GM18951 (cell line): ENCODE measurements around the gene TMEM259.

Experiments
- POLR2A ChIP-seq: IDR thresholded peaks from 4 replicates; pipeline ENCODE4 v1.6.1; 2011; ENCODE audit warnings: mild to moderate bottlenecking; ENCODE audit not compliant: insufficient read length, insufficient read depth; ENCODE audit errors: extremely low read depth
- in situ Hi-C: fragments of 300-500 bp; cut with MboI; formaldehyde crosslinking; loops from one replicate; pipeline ENCODE4 v1.12.0; 2022; ENCODE audit warnings: low sequenced_read_pairs, mixed read lengths, inconsistent platforms; ENCODE audit not compliant: unreplicated experiment

The TMEM259 gene

DNA sequence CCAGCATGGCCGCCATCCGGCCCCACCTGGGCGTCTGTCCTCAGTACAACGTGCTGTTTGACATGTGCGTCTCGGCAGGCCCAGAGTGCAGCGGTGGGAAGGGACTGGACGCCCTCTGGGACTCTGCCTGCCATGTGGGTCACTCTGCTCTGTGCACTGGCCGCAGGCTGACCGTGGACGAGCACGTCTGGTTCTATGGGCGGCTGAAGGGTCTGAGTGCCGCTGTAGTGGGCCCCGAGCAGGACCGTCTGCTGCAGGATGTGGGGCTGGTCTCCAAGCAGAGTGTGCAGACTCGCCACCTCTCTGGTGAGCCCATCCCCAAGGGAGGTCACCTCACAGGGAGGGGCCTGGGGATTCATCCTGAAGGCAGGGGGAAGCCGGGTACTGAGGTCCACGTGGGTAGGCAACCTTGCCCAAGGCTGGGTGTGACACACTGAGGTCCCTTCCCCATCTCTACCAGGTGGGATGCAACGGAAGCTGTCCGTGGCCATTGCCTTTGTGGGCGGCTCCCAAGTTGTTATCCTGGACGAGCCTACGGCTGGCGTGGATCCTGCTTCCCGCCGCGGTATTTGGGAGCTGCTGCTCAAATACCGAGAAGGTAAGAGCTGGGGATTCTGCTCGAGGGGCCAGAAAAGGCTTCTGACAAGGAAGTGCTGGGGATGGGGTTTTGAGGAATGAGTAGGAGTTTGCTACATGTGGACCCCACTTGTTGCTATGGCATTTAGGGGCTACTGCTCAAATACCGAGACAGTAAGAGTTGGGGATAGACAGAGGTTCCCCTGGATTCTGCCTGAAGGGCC is 30.3 kb upstream of the TMEM259 start:
- in situ Hi-C loops = no loop called here
- no peak for TF ChIP-seq POLR2A

DNA sequence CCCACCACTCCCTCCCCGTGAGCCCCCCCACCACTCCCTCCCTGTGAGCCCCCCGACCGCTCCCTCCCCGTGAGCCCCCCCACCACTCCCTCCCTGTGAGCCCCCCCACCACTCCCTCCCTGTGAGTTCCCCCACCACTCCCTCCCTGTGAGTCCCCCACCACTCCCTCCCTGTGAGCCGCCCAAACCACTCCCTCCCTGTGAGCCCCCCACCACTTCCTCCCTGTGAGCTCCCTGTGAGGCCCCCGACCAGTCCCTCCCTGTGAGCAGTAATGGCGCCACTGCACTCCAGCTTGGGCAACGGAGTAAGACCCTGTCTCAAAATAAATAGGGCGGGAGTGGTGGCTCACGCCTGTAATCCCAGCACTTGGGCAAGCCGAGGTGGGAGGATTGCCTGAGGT is 28.9 kb upstream of the TMEM259 start:
- TF ChIP-seq POLR2A = no peak

GRCh38 chr19:1049106-1049505 is 28.2 kb upstream of the TMEM259 start:
- in situ Hi-C loops = no loop called here
- no peak for TF ChIP-seq POLR2A

More for the DNA sequence above, 28.9 kb upstream of the TMEM259 start:
- in situ Hi-C loops = no loop called here

- in situ Hi-C loops = no loop called here
- no peak for TF ChIP-seq POLR2A
Measured at GRCh38 chr19:1047696-1048147, 26.8 kb upstream of the TMEM259 start.

GRCh38 chr19:1046836-1047695 is 26.1 kb upstream of the TMEM259 start:
- in situ Hi-C loops = no loop called here

GRCh38 chr19:1046117-1046626 is 25.2 kb upstream of the TMEM259 start:
- TF ChIP-seq POLR2A = no peak

More at GRCh38 chr19:1046836-1047695, 26.1 kb upstream of the TMEM259 start:
- no peak for TF ChIP-seq POLR2A

DNA sequence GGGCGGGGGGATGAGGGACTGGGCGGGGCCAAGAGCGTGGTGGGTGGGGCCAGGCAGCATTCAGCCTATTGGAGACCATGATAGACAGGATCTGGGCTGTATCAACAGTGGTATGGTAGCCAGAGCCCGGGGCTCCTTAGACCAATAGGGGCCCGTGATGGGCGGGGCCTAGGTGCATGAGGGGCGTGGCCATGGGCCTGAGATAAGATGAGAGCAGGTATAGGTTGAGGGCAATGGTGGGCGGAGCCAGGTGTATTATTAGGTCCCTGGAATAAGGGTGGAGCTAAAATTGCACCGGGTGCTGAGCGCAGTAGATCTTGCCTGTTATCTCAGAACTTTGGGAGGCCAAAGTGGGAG is 24.3 kb upstream of the TMEM259 start:
- in situ Hi-C loops = no loop called here
- no peak for TF ChIP-seq POLR2A

More at GRCh38 chr19:1046117-1046626, 25.2 kb upstream of the TMEM259 start:
- in situ Hi-C loops = no loop called here

DNA sequence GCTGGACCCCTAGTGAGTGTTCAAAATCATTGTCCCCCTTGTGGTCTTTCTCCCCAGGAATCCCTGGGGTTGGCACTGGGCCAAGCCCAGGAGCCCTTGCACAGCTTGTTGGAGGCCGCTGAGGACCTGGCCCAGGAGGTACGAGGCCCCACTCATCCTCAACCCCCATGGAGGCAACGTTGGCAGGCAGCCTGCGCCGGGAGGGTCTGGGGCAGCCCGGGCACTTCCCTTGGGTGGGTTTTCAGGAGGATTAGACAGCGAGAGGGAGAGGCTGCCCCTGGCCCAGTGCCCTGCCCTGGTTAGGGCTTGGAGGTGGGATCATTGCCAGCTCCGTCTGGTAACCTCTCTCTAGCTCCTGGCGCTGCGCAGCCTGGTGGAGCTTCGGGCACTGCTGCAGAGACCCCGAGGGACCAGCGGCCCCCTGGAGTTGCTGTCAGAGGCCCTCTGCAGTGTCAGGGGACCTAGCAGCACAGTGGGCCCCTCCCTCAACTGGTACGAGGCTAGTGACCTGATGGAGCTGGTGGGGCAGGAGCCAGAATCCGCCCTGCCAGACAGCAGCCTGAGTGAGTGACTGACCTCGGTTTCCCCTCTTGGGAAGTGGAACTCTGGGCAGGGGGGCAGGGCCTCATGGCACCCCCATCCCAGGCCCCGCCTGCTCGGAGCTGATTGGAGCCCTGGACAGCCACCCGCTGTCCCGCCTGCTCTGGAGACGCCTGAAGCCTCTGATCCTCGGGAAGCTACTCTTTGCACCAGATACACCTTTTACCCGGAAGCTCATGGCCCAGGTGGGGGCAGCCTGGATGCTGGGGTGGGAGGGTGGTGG is 22.0 kb upstream of the TMEM259 start:
- TF ChIP-seq POLR2A = no peak
- in situ Hi-C loops = no loop called here

DNA sequence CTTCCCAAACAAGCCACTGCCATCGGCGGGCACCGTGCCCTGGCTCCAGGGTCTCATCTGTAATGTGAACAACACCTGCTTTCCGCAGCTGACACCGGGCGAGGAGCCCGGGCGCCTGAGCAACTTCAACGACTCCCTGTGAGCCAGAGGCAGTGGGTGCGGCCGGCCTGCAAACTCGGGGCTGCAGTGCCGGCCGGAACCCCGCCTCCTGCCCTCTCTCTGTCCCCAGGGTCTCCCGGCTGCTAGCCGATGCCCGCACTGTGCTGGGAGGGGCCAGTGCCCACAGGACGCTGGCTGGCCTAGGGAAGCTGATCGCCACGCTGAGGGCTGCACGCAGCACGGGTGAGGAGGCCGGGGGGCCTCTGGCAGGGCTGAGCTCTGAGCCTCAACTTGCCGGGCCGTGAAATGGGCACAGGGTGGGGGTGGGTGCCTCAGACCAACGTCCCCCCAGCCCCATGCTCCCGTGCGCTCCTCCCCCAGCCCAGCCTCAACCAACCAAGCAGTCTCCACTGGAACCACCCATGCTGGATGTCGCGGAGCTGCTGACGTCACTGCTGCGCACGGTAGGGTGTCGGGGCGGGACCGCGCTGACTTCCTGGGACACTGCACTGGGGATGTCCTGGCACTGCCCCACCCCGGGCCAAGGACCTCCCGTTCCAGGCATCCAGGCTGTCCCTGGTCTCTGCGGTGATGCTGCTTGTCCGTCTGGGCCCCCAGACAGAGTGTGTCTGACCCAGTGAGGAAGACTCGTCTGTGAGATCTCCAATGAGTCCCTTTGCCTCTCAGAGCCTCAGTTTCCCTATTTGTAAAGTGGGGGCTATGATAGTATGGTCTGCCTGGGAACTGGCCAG is 21.1 kb upstream of the TMEM259 start:
- TF ChIP-seq POLR2A = no peak
- in situ Hi-C loops = no loop called here

DNA sequence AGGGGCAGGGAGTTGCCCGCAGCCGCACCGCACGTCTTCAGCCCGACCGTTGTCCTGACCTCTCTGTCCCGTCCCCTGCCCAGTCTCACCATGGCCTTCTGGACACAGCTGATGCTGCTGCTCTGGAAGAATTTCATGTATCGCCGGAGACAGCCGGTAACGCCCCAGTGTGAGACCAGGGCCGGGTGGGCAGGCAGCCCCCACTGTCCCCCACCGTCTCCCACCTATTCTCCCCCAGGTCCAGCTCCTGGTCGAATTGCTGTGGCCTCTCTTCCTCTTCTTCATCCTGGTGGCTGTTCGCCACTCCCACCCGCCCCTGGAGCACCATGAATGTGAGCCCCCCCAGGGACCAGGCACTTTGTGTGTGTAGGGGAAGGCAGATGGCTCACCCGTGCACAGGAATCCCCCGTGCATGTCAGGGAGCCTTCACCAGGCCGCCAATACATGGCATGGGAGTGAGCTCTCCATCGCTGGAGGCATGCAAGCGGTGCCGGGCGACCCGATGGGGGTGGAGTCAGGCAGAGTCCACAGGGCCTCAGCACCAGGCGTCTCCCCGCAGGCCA is 20.4 kb upstream of the TMEM259 start:
- in situ Hi-C loops = no loop called here
- no peak for TF ChIP-seq POLR2A

DNA sequence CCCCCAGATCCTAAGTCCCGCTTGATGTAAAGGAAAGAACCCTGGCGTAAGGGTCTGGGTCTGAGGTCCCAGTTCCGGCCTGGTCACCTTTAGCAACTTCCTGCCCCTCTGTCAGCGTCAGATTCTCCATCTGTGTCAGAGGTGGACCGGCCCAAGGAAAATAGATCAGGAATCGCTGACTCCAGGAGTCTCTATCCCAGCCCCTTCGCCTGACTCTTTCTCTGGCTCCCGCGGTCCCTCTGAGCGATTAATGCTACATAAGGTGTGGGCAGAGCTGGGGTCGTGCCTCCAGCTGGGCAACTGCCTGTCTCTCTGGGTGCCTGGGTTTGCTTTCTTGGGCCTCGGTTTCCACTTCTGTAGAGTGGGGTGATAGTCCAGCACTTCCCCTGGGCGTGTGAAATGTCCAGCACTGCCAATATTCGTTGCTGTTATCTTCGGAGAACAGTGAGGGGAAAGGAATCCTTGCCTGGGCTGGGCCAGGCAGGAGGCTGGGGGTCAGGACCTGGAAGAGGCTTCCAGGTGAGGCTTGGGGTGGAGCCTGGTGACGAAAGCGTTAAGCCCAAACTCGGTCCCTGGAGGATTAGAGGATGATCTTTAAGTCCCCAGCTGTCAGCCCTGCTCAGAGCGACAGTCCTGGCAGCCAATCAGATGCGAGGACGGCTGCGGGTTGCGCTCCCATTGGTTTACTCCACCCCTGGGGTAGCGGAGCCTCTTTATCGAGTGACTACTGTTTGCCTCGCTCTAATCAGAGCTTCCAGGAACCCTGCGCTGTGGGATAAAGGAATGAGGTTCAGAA is 19.8 kb upstream of the TMEM259 start:
- no peak for TF ChIP-seq POLR2A
- in situ Hi-C loops = no loop called here
